GM12878 (cell line): Measurements from ENCODE around the gene METTL15. TPM values are rescaled to one million over a fixed set of nuclear protein-coding genes. Genes with fewer than 3 reads are reported as not detected.

Experiments used
- ASH2L ChIP-seq: fragments of 300-600, 200-600 bp; sonication (generic); IDR thresholded peaks from 2 replicates; pipeline ENCODE4 v1.6.1; 2017; ENCODE audit warnings: low read depth, mild to moderate bottlenecking, borderline replicate concordance
- CEBPZ ChIP-seq: fragments of 150-350 bp; IDR thresholded peaks from 2 replicates; pipeline ENCODE4 v1.6.1; 2016; ENCODE audit warnings: low read depth, low read length
- CHD2 ChIP-seq: IDR thresholded peaks from 2 replicates; pipeline ENCODE4 v1.6.1; 2011; ENCODE audit warnings: low read depth, low read length, improper control_type of control experiment, borderline replicate concordance
- CREB1 ChIP-seq: IDR thresholded peaks from 2 replicates; pipeline ENCODE4 v1.6.1; 2012; ENCODE audit warnings: low read depth, mild to moderate bottlenecking, inconsistent platforms
- EGR1 ChIP-seq, 2 experiments: IDR thresholded peaks; 1 replicate in 1 of 2; 2 replicates in 1 of 2; pipeline ENCODE4 v1.6.1; 2011 to 2012; ENCODE audit warnings: low read depth in 2 of 2, low read length in 2 of 2, borderline replicate concordance in 1 of 2, mild to moderate bottlenecking in 1 of 2, moderate library complexity in 1 of 2
- LARP7 ChIP-seq: fragments of 450-650 bp; IDR thresholded peaks from 2 replicates; pipeline ENCODE4 v1.6.1; 2017; ENCODE audit warnings: mild to moderate bottlenecking
- MEF2A ChIP-seq: IDR thresholded peaks from 2 replicates; pipeline ENCODE4 v1.6.1; 2011; ENCODE audit warnings: low read depth, mild to moderate bottlenecking, low read length, moderate library complexity; ENCODE audit not compliant: insufficient read depth
- NBN ChIP-seq: fragments of 450-650 bp; IDR thresholded peaks from 2 replicates; pipeline ENCODE4 v1.6.1; 2016
- NR2F1 ChIP-seq: fragments of 450-650 bp; conservative IDR thresholded peaks from 2 replicates; pipeline ENCODE4 v1.6.1; 2017; ENCODE audit warnings: mild to moderate bottlenecking
- POLR2A ChIP-seq: IDR thresholded peaks from 2 replicates; pipeline ENCODE4 v1.6.1; 2011; ENCODE audit warnings: low read depth, mild to moderate bottlenecking, low read length
- POU2F2 ChIP-seq: IDR thresholded peaks from 3 replicates; pipeline ENCODE4 v1.6.1; 2011; ENCODE audit warnings: low read depth, mild to moderate bottlenecking, low read length, borderline replicate concordance
- SIN3A ChIP-seq: IDR thresholded peaks from 2 replicates; pipeline ENCODE4 v1.6.1; 2012; ENCODE audit warnings: low read depth, low read length, improper control_type of control experiment
- ZZZ3 ChIP-seq: IDR thresholded peaks from 2 replicates; pipeline ENCODE4 v1.6.1; 2011; ENCODE audit warnings: low read depth; ENCODE audit not compliant: control insufficient read depth, insufficient read length
- polyA plus RNA-seq, 11 experiments: library from polyadenylated mRNA; depleted of rRNA in 4 of 11; unstranded in 6 of 11; stranded (reverse) in 5 of 11; fragments of >200 nt; fragmentation: Nextera tagmentation in 4 of 11; fragmentation: Illumina TruSeq in 1 of 11; extraction: Ambion mirVana in 4 of 11; extraction: Trizol in 1 of 11; gene quantifications; 1 replicate in 1 of 11; 2 replicates in 10 of 11; pipeline versions ENCODE4 v1.2.1 to v1.2.3, GENCODE V29; 2011 to 2016; ENCODE audit warnings: inconsistent platforms in 2 of 11, missing spikeins in 2 of 11, low read depth in 1 of 11
- total RNA-seq, 4 experiments: library from RNA; depleted of rRNA in 3 of 4; stranded (reverse); fragments of >200 nt in 3 of 4; fragmentation: Illumina TruSeq in 1 of 4; extraction: Trizol in 1 of 4; gene quantifications; 2 replicates each; pipeline versions ENCODE4 v1.2.1 to v1.2.3, GENCODE V29; 2013 to 2021
- TF ChIP-seq, protein P1 (sequence below): fragments of 450-650 bp; IDR thresholded peaks from 2 replicates; pipeline ENCODE4 v1.6.1; 2018; ENCODE audit warnings: mild to moderate bottlenecking, low read depth, moderate library complexity; ENCODE audit not compliant: partially characterized antibody
- TF ChIP-seq, protein P2 (sequence below): fragments of 450-650 bp; IDR thresholded peaks from 2 replicates; pipeline ENCODE4 v1.6.1; 2017; ENCODE audit warnings: mild to moderate bottlenecking, moderate library complexity
- TF ChIP-seq, protein P3 (sequence below): fragments of 450-650 bp; IDR thresholded peaks from 2 replicates; pipeline ENCODE4 v1.6.1; 2017; ENCODE audit warnings: mild to moderate bottlenecking, low read depth, inconsistent platforms; ENCODE audit not compliant: poor library complexity, severe bottlenecking

Gene METTL15
- total and polyA plus RNA-seq, 10 of the 15 experiments (the other 5 are each of a cell fraction or from before 2014, with no cell fraction given) = 7.9 to 16.9 (median 14.4) TPM

DNA sequence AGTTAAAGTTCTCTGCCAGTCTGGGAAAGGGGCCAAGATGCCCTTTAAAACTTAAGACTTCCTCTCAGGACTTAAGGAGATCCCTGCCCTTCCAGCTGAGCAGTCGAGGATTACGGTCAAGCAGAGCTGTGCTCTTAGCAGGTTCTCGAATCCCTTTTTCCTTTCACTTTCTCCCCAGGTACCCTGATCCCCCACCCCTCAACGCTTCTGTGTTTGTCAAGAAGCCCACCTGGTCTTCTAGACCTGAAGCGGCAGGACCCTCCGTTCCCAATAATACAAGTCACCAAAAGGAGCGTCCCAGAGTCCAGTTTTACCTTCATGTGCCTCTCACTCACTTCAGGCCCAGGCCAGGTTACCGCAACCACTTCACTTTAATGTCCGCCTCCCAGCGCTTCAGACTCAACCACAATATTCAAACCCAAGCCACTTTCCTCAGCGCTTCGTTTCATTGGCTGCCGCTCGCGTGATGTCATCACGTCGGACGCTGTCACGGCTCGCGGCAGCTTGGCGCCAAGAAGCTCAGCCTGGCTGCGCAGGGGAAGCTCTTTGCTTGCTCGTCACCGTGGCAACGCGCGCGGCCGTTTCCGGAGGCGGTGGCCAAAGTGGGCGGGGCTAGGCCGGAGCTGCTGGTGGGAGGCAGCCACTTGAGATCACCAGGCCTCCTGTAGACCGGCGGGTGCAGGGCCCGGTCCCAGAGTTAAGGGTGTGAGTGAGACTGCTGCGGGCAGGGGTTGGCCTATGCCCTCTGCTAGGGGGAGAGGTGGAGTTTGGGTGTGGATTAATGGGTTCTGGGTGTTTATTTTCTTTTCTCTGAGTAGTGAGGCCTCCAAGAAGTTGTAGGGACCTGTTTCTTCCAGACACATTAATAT, at the start of gene METTL15, which contains the start of gene KIF18A (continued):
- TF ChIP-seq CEBPZ (no peak), POU2F2 (peak; percentile 83; the same call in 2 of the 3 replicates), POLR2A (peak; percentile 92), LARP7 (0 out of 2 replicates have a peak, but pooled peaks have one; percentile 15), SIN3A (peak; percentile 100), CREB1 (peak; percentile 94), ZZZ3 (no peak), CHD2 (peak; percentile 81; the same call in 1 of the 2 replicates), NBN (peak; percentile 81; the same call in 1 of the 2 replicates), MEF2A (no peak), ASH2L (peak; percentile 85; the same call in 1 of the 2 replicates), EGR1 (IDR thresholded peaks at IDR 0.05; ENCODE audit: borderline replicate concordance in 1 of 2, low read depth in 2 of 2, low read length in 2 of 2) (peak in 1 of 2 experiments; percentile 88; a peak in 2 of 3 replicates), NR2F1 (peak; percentile 58)
- TF ChIP-seq, protein P1, sequence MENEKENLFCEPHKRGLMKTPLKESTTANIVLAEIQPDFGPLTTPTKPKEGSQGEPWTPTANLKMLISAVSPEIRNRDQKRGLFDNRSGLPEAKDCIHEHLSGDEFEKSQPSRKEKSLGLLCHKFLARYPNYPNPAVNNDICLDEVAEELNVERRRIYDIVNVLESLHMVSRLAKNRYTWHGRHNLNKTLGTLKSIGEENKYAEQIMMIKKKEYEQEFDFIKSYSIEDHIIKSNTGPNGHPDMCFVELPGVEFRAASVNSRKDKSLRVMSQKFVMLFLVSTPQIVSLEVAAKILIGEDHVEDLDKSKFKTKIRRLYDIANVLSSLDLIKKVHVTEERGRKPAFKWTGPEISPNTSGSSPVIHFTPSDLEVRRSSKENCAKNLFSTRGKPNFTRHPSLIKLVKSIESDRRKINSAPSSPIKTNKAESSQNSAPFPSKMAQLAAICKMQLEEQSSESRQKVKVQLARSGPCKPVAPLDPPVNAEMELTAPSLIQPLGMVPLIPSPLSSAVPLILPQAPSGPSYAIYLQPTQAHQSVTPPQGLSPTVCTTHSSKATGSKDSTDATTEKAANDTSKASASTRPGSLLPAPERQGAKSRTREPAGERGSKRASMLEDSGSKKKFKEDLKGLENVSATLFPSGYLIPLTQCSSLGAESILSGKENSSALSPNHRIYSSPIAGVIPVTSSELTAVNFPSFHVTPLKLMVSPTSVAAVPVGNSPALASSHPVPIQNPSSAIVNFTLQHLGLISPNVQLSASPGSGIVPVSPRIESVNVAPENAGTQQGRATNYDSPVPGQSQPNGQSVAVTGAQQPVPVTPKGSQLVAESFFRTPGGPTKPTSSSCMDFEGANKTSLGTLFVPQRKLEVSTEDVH = peak; percentile 97
- TF ChIP-seq, protein P2, sequence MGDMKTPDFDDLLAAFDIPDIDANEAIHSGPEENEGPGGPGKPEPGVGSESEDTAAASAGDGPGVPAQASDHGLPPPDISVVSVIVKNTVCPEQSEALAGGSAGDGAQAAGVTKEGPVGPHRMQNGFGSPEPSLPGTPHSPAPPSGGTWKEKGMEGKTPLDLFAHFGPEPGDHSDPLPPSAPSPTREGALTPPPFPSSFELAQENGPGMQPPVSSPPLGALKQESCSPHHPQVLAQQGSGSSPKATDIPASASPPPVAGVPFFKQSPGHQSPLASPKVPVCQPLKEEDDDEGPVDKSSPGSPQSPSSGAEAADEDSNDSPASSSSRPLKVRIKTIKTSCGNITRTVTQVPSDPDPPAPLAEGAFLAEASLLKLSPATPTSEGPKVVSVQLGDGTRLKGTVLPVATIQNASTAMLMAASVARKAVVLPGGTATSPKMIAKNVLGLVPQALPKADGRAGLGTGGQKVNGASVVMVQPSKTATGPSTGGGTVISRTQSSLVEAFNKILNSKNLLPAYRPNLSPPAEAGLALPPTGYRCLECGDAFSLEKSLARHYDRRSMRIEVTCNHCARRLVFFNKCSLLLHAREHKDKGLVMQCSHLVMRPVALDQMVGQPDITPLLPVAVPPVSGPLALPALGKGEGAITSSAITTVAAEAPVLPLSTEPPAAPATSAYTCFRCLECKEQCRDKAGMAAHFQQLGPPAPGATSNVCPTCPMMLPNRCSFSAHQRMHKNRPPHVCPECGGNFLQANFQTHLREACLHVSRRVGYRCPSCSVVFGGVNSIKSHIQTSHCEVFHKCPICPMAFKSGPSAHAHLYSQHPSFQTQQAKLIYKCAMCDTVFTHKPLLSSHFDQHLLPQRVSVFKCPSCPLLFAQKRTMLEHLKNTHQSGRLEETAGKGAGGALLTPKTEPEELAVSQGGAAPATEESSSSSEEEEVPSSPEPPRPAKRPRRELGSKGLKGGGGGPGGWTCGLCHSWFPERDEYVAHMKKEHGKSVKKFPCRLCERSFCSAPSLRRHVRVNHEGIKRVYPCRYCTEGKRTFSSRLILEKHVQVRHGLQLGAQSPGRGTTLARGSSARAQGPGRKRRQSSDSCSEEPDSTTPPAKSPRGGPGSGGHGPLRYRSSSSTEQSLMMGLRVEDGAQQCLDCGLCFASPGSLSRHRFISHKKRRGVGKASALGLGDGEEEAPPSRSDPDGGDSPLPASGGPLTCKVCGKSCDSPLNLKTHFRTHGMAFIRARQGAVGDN = no peak
- TF ChIP-seq, protein P3, sequence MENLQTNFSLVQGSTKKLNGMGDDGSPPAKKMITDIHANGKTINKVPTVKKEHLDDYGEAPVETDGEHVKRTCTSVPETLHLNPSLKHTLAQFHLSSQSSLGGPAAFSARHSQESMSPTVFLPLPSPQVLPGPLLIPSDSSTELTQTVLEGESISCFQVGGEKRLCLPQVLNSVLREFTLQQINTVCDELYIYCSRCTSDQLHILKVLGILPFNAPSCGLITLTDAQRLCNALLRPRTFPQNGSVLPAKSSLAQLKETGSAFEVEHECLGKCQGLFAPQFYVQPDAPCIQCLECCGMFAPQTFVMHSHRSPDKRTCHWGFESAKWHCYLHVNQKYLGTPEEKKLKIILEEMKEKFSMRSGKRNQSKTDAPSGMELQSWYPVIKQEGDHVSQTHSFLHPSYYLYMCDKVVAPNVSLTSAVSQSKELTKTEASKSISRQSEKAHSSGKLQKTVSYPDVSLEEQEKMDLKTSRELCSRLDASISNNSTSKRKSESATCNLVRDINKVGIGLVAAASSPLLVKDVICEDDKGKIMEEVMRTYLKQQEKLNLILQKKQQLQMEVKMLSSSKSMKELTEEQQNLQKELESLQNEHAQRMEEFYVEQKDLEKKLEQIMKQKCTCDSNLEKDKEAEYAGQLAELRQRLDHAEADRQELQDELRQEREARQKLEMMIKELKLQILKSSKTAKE = peak; percentile 21
